HG03064 (cell line): ENCODE results near the gene ARF6.
"Not testable (repeated sequence)": the region's sequence is repeated elsewhere in the genome, so short reads cannot be mapped to it uniquely, and the experiment has no call there.

Experiments
- ATAC-seq: cut with Tn5 transposase; IDR thresholded peaks from one replicate; pipeline ENCODE4 v1.9.1; 2021; ENCODE audit warnings: low read depth; ENCODE audit not compliant: unreplicated experiment

Gene ARF6

DNA sequence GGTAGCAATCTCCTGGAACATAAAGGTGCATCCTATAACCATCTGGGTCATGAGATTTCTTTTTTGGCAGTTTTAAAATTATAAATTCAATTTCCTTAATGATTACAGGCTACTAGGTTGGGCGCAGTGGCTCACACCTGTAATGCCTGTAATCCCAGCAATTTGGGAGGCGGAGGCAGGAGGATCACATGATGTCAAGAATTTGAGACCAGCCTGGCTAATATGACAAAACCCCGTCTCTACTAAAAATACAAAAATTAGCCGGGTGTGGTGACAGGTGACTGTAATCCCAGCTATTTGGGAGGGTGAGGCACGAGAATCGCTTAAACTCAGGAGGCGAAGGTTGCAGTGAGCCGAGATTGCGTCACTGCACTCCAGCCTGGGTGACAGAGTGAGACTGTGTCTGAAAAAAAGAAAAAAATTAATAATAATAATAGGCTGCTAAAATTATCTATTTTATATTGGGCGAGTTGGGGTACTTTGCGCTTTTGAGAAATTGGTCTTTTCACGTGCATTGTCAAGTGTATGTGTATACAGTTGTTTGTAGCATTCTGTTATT is 17.2 kb upstream of the ARF6 start:
- no peak for ATAC-seq

GRCh38 chr14:49876563-49877127 is 16.2 kb upstream of the ARF6 start:
- no peak for ATAC-seq

- ATAC-seq = peak; percentile 59
Measured at GRCh38 chr14:49879646-49880204, 13.2 kb upstream of the ARF6 start.

DNA sequence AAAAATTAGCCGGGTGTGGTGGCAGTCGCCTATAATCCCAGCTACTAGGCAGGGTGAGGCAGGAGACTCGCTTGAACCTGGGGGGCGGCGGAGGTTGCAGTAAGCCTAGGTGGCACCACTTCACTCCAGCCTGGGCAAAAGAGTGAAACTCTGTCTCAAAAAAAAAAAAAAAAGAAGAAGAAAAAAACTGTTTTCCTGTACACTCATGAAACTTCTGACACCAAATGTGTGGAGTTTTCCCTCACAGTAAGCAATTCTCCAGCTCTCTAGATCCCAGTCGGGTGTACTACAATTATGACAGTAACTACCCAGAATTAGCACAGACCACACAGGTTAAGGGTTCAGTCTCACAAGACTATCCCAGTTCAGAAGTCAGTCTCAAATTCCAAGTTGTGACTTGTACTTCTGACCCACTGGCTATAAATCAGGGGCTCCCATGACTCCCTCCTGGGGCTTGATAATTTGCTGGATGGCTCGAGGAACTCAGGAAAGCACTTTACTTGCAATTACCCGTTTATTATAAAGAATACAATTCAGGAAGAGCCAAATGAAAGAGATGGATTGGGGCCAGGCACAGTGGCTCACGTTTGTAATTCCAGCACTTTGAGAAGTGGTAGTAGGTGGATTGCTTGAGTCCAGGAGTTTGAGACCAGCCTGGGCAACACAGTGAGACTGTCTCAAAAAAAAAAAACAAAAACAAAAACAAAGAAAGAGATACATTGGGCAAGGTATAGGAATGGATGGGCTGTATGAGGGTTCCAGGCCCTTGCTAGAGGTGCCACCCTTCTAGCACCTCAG is 12.4 kb upstream of the ARF6 start:
- no peak for ATAC-seq

GRCh38 chr14:49881350-49882001 is 11.4 kb upstream of the ARF6 start:
- ATAC-seq = no peak

DNA sequence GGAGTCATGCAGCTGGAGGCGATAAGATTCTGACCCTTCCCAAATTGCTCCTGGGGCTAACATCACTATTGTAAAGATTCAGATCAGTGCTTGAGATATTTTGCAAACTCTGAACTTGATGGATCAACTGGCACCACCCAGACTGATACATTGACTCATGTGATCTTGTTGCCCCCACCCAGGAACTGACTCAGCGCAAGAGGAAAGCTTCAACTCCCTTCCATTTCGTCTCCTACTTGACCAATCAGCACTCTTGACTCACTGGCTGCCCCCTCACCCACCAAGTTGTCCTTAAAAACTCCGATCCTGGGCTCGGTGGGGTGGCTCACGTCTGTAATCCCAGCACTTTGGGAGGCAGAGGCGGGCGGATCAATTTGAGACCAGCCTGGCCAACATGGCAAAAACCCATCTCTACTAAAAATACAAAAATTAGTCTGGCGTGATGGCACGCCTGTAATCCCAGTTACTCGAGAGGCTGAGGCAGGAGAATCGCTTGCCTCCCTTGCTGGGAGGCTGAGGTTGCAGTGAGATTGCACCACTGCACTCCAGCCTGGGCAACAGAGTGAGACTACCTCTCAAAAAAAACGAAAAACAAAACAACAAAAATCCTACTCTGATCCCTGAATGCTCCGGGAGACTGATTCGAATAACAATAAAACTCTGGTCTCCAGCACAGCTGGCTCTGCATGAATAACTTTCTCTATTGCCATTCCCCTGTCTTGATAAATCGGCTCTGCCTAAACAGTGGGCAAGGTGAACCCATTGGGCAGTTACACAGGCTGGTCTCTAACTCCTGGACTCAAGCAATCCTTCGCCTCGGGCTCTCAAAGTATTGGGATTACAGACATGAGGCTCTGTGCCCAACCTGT is 9.8 kb upstream of the ARF6 start:
- no peak for ATAC-seq

DNA sequence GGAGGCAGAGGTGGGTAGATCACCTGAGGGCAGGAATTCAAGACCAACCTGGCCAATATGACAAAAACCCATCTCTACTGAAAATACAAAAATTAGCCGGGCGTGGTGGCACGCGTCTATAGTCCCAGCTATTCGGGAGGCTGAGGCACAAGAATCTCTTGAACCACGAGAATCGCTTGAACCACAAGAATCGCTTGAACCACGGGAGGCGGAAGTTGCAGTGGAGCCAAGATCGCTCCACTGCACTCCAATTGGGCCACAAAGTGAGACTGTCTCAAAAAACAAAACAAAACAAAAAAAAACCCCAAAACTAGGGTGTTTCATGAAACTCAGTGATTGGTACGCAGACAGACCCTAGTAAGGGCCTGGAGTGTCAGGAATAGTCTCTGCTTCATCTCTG is 6.4 kb upstream of the ARF6 start:
- ATAC-seq = no peak

GRCh38 chr14:49888293-49888692 is 4.6 kb upstream of the ARF6 start:
- no peak for ATAC-seq

DNA sequence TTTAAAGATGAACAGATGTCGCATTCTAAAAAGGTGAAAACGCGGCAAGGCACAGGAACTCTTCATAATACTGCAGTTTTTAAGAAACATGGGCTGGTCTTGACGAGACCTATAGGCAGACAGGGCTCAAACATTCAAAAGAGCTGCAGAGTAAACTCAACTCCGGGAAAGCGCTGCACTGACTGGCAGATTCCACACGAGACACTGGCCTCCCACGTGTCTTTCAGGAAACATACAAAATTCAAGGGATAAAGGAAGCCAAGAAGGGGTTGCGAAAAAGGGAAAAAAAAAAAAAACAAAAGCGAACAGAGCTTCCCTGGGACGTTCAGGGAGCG is 614 bp upstream of the ARF6 start:
- no peak for ATAC-seq

GRCh38 chr14:49893309-49894213 is 679 bp downstream of the ARF6 start:
- peak; percentile 35 for ATAC-seq

DNA sequence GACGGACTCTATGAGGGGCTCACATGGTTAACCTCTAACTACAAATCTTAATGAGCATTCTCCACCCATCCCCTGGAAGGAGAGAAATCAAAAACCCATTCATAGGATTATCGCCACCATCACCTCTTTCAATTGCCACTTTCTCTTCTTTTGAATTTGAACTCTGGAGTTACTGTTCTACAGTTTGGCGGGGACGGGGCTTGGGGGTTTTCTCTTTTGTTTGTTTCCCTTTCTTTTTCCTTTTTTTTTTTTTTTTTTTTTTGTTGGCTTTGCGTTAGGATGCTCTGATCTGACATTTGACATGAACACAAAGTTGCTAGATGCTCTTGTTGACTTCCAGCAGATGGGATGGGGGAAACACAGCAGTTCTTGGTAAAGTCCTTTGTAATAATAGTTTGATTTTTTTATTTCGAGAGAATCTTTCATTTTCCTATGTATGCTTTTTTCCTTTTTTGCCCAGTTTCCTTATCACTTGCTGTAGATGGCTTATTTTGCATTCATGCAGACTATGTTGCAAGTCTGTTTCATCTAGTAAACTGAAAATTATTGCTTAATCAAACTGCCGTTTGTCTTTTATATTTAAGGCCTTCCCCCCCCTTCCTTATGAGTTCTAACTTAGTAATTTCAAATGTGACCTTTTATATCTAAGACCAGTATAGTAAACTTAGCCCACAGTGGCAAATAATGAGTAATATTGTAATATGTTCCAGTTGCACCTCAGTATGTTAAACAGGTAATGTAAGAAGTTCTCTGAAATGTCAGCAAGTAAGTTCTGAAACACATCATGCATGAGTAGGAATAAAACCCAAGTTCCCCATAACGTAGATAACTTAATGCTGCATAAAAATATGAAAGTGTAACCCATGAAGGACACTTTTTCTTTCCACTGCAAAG is 1.6 kb downstream of the ARF6 start:
- ATAC-seq = not testable (repeated sequence)

GRCh38 chr14:49895480-49895879 is 2.6 kb downstream of the ARF6 start:
- no peak for ATAC-seq

DNA sequence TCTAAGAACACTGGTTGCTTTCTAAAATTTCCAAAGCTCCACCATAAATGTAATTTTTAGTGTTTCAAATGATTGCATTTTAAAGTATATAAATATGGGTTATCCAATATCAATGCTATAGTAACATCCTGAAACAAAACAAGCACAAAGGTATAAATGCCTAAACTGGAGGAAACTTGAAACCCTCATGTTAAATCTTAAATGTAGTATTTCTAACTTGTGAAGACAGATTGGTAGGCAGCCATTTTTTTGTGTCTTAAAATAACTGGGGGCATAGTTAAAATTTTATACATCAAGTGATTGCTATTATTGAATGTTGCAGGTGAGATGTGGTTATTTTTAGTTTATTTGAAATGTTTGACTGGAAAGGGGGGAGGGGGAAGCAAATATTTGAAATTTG is 3.4 kb downstream of the ARF6 start:
- not testable (repeated sequence) for ATAC-seq

DNA sequence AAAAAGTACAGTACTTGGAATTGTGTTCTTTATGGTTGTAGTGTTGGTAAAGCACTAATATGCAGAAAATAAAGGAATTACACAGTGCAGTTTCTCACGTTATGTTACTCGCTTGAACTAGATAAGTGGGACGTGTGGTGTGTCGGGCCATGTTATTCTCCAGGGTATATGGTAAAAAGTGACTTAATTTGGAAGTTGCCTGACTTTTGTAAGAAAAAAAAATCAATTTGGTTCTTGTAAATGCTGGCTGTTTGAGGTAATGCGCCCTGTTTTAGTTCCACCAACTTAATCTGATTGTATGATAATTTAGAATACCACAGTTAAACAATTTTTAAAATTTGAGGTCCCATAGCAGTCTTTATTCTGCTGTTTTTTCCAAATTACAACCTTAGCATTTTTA is 4.1 kb downstream of the ARF6 start:
- no peak for ATAC-seq

GRCh38 chr14:49897414-49897813 is 4.5 kb downstream of the ARF6 start:
- no peak for ATAC-seq

GRCh38 chr14:49897965-49898364 is 5.1 kb downstream of the ARF6 start:
- ATAC-seq = no peak

- no peak for ATAC-seq
Measured at GRCh38 chr14:49898485-49898884, 5.6 kb downstream of the ARF6 start.

- ATAC-seq = no peak
Measured at GRCh38 chr14:49900973-49901372, 8.1 kb downstream of the ARF6 start.
